DOHH2 (cell line): ENCODE measurements around the gene KNTC1.

Source experiments
- EZH2phosphoT487 ChIP-seq: fragments of 200-600 bp; sonication (generic); IDR thresholded peaks from 2 replicates; pipeline ENCODE4 v1.6.1; 2017; ENCODE audit warnings: borderline replicate concordance, mild to moderate bottlenecking, antibody characterized with exemption, low read length, moderate library complexity, mixed read lengths
- TF ChIP-seq, protein P1 (sequence below): fragments of 200-600 bp; sonication (generic); IDR thresholded peaks from one replicate; pipeline ENCODE4 v1.5.1; 2014; ENCODE audit warnings: antibody characterized with exemption, mild to moderate bottlenecking, low read depth, low read length; ENCODE audit not compliant: poor library complexity, severe bottlenecking

DNA sequence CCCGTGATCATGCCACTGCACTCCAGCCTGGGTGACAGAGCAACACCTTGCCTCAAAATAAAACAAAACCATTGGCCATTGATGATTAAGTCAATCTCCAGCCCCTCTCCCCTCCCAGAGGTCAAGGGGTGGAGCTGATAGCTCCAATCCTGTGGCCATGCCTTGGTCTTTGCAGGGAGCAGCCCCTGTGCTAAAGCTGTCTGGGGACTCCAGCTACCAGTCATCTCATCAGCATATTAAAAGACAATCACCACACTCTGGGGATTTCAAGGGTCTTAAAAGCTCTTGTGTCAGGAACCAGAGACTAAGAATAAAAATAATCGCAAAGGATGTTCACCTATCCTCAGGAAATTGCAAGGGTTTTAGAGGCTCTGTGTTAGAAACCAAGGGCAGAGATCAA lies 145.5 kb downstream of the KNTC1 start:
- TF ChIP-seq, protein P1, sequence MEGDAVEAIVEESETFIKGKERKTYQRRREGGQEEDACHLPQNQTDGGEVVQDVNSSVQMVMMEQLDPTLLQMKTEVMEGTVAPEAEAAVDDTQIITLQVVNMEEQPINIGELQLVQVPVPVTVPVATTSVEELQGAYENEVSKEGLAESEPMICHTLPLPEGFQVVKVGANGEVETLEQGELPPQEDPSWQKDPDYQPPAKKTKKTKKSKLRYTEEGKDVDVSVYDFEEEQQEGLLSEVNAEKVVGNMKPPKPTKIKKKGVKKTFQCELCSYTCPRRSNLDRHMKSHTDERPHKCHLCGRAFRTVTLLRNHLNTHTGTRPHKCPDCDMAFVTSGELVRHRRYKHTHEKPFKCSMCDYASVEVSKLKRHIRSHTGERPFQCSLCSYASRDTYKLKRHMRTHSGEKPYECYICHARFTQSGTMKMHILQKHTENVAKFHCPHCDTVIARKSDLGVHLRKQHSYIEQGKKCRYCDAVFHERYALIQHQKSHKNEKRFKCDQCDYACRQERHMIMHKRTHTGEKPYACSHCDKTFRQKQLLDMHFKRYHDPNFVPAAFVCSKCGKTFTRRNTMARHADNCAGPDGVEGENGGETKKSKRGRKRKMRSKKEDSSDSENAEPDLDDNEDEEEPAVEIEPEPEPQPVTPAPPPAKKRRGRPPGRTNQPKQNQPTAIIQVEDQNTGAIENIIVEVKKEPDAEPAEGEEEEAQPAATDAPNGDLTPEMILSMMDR = no peak
- no peak for TF ChIP-seq EZH2phosphoT487
